ENCODE results near the gene HOXB5.

HOXB5 gene

DNA sequence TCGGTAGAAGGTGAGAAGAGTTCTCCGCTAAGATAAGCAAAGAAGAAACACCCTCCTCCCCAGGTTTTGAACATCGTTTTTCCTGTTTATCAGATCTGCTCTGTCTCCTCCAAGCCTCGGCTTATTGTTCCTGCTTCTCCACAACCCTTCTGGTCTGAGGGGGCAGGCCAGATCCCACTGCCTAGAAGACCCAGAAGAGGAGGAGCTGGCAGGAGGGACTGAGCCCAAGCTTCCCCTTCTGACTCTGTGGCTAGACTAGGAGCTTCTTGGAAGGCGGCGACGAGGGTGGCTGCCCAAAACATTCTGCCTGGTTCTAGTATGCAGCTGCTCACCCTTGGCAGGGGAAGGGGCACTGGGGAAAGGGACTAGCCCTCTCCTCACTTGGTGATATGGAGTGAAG is 5.2 kb upstream of the HOXB5 start:
- Histone ChIP-seq H3K9me3 (ENCODE audit: control insufficient read depth, insufficient read depth, low read depth, low read length) (no peaks in the 10 kb centered on the region), H3K27ac (ENCODE audit: extremely low read depth, low read depth, low read length) (peak overlapping the region; percentile 87), H3K36me3 (ENCODE audit: control insufficient read depth in 2 of 2, insufficient read depth in 1 of 2, low read length in 2 of 2) (peaks cover 5 to 34% of the 10 kb centered on the region in 2 experiments; a peak in 1 of 3 replicates), H3K4me1 (ENCODE audit: control insufficient read depth, insufficient read depth, low read length) (peaks cover 43% of the 10 kb centered on the region), H3K4me3 (ENCODE audit: low read depth, low read length) (no peak overlapping the region)
- POLR2A ChIA-PET = interaction anchor here (0.7 to 1.0 kb wide), 4 partner anchors 11 to 27 kb away, joined by 3 to 4 read pairs (median 3); no protein-coding TSS in a partner anchor
- TF ChIP-seq ZBTB48 (tag by site-specific recombination; IDR thresholded peaks at IDR 0.05) (0 out of 2 replicates have a peak, but pooled peaks have one; percentile 14), ZXDB (tag by site-specific recombination; IDR thresholded peaks at IDR 0.05) (no peak)
- CTCF ChIA-PET = interaction anchor here (1.2 to 1.9 kb wide), 2 partner anchors 336 to 339 kb away, joined by 3 to 4 read pairs; no protein-coding TSS in a partner anchor

- CTCF ChIA-PET = interaction anchor here (1.2 to 1.9 kb wide), 2 partner anchors 335 to 339 kb away, joined by 3 to 4 read pairs; no protein-coding TSS in a partner anchor
- TF ChIP-seq PRDM10 (tag by site-specific recombination; IDR thresholded peaks at IDR 0.05) (peak; percentile 93), ZNF747 (tag by site-specific recombination; IDR thresholded peaks at IDR 0.05) (no peak), ZNF658 (tag by site-specific recombination; IDR thresholded peaks at IDR 0.05) (no peak), ZFHX2 (tag by site-specific recombination; conservative IDR thresholded peaks at IDR 0.05) (peak; percentile 76), ZNF707 (tag by site-specific recombination; IDR thresholded peaks at IDR 0.05) (peak; percentile 73; the same call in 1 of the 2 replicates), KLF1 (tag by site-specific recombination; IDR thresholded peaks at IDR 0.05) (peak; percentile 27; the same call in 1 of the 2 replicates), ZNF140 (tag by site-specific recombination; IDR thresholded peaks at IDR 0.05) (no peak), GLI2 (tag by site-specific recombination; IDR thresholded peaks at IDR 0.05; ENCODE audit: borderline replicate concordance, low read depth) (0 out of 2 replicates have a peak, but pooled peaks have one; percentile 2), ZNF174 (tag by site-specific recombination; IDR thresholded peaks at IDR 0.05) (no peak), ZNF23 (tag by site-specific recombination; IDR thresholded peaks at IDR 0.05; ENCODE audit: borderline replicate concordance) (no peak), ZNF24 (tag by site-specific recombination; IDR thresholded peaks at IDR 0.05) (no peak)
- TF ChIP-seq, protein P1, sequence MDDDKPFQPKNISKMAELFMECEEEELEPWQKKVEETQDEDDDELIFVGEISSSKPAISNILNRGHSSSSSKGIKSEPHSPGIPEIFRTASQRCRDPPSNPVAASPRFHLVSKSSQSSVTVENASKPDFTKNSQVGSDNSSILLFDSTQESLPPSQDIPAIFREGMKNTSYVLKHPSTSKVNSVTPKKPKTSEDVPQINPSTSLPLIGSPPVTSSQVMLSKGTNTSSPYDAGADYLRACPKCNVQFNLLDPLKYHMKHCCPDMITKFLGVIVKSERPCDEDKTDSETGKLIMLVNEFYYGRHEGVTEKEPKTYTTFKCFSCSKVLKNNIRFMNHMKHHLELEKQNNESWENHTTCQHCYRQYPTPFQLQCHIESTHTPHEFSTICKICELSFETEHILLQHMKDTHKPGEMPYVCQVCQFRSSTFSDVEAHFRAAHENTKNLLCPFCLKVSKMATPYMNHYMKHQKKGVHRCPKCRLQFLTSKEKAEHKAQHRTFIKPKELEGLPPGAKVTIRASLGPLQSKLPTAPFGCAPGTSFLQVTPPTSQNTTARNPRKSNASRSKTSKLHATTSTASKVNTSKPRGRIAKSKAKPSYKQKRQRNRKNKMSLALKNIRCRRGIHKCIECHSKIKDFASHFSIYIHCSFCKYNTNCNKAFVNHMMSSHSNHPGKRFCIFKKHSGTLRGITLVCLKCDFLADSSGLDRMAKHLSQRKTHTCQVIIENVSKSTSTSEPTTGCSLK (tag by site-specific recombination; IDR thresholded peaks at IDR 0.05) = no peak
- TF ChIP-seq, protein P2, sequence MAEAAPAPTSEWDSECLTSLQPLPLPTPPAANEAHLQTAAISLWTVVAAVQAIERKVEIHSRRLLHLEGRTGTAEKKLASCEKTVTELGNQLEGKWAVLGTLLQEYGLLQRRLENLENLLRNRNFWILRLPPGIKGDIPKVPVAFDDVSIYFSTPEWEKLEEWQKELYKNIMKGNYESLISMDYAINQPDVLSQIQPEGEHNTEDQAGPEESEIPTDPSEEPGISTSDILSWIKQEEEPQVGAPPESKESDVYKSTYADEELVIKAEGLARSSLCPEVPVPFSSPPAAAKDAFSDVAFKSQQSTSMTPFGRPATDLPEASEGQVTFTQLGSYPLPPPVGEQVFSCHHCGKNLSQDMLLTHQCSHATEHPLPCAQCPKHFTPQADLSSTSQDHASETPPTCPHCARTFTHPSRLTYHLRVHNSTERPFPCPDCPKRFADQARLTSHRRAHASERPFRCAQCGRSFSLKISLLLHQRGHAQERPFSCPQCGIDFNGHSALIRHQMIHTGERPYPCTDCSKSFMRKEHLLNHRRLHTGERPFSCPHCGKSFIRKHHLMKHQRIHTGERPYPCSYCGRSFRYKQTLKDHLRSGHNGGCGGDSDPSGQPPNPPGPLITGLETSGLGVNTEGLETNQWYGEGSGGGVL (tag by site-specific recombination; IDR thresholded peaks at IDR 0.05) = peak; percentile 40; the same call in 1 of the 2 replicates
- TF ChIP-seq, protein P3, sequence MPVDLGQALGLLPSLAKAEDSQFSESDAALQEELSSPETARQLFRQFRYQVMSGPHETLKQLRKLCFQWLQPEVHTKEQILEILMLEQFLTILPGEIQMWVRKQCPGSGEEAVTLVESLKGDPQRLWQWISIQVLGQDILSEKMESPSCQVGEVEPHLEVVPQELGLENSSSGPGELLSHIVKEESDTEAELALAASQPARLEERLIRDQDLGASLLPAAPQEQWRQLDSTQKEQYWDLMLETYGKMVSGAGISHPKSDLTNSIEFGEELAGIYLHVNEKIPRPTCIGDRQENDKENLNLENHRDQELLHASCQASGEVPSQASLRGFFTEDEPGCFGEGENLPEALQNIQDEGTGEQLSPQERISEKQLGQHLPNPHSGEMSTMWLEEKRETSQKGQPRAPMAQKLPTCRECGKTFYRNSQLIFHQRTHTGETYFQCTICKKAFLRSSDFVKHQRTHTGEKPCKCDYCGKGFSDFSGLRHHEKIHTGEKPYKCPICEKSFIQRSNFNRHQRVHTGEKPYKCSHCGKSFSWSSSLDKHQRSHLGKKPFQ (tag by site-specific recombination; IDR thresholded peaks at IDR 0.05) = 0 out of 2 replicates have a peak, but pooled peaks have one; percentile 25
- TF ChIP-seq, protein P4, sequence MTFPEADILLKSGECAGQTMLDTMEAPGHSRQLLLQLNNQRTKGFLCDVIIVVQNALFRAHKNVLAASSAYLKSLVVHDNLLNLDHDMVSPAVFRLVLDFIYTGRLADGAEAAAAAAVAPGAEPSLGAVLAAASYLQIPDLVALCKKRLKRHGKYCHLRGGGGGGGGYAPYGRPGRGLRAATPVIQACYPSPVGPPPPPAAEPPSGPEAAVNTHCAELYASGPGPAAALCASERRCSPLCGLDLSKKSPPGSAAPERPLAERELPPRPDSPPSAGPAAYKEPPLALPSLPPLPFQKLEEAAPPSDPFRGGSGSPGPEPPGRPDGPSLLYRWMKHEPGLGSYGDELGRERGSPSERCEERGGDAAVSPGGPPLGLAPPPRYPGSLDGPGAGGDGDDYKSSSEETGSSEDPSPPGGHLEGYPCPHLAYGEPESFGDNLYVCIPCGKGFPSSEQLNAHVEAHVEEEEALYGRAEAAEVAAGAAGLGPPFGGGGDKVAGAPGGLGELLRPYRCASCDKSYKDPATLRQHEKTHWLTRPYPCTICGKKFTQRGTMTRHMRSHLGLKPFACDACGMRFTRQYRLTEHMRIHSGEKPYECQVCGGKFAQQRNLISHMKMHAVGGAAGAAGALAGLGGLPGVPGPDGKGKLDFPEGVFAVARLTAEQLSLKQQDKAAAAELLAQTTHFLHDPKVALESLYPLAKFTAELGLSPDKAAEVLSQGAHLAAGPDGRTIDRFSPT (tag by site-specific recombination; IDR thresholded peaks at IDR 0.05) = 0 out of 2 replicates have a peak, but pooled peaks have one; percentile 49
- TF ChIP-seq, protein P5, sequence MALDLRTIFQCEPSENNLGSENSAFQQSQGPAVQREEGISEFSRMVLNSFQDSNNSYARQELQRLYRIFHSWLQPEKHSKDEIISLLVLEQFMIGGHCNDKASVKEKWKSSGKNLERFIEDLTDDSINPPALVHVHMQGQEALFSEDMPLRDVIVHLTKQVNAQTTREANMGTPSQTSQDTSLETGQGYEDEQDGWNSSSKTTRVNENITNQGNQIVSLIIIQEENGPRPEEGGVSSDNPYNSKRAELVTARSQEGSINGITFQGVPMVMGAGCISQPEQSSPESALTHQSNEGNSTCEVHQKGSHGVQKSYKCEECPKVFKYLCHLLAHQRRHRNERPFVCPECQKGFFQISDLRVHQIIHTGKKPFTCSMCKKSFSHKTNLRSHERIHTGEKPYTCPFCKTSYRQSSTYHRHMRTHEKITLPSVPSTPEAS (tag by site-specific recombination; IDR thresholded peaks at IDR 0.05) = 0 out of 2 replicates have a peak, but pooled peaks have one; percentile 4
Measured at GRCh38 chr17:48597778-48598631, 4.4 kb upstream of the HOXB5 start.

More at GRCh38 chr17:48597778-48598631, 4.4 kb upstream of the HOXB5 start:
- Histone ChIP-seq H3K36me3 (ENCODE audit: control insufficient read depth in 2 of 2, insufficient read depth in 1 of 2, low read length in 2 of 2) (peaks cover 5 to 34% of the 10 kb centered on the region in 2 experiments; a peak in 1 of 3 replicates), H3K9me3 (ENCODE audit: control insufficient read depth, insufficient read depth, low read depth, low read length) (no peaks in the 10 kb centered on the region), H3K4me3 (ENCODE audit: low read depth, low read length) (peak overlapping the region; percentile 71), H3K27ac (ENCODE audit: extremely low read depth, low read depth, low read length) (peak overlapping the region; percentile 87), H3K4me1 (ENCODE audit: control insufficient read depth, insufficient read depth, low read length) (peaks cover 46% of the 10 kb centered on the region)
- POLR2A ChIA-PET = interaction anchor here (0.7 to 1.0 kb wide), 4 partner anchors 11 to 27 kb away, joined by 3 to 5 read pairs (median 4); no protein-coding TSS in a partner anchor
